HepG2 (cell line): ENCODE results near the gene COBLL1. TPM values are rescaled to one million over a fixed set of nuclear protein-coding genes. Genes with fewer than 3 reads are reported as not detected.

Experiments used
- ATAC-seq: fragments of 200-7000 bp; cut with Tn5 transposase; 3 replicates; pipeline ENCODE4 v1.9.1; 2020; ENCODE audit warnings: mild to moderate bottlenecking, moderate library complexity
- BruUV-seq: library from RNA; stranded (reverse); fragments of 400-500 nt; replicated peaks from 2 replicates; lab custom pipeline; 2021; lab: Mats Ljungman, UMichigan
- CTCF ChIA-PET: fragments of 300-600 bp; formaldehyde crosslinking; extraction: SDS; loops from one replicate; lab custom pipeline; 2021; ENCODE audit warnings: low total read pairs, inconsistent platforms, low intra/inter-chr PET ratio; lab: Yijun Ruan, JAX
- POLR2A ChIA-PET: fragments of 350-600 bp; sonication (Branson Sonifier 250); formaldehyde crosslinking; loops from one replicate; lab custom pipeline; 2020; ENCODE audit warnings: antibody characterized with exemption, inconsistent platforms; lab: Yijun Ruan, JAX
- DNase-seq: peaks from one replicate; pipeline ENCODE4 v3.0.0-alpha.2; 2015; ENCODE audit warnings: low spot score
- FAIRE-seq: peaks from 3 replicates; lab custom pipeline; 2011; peaks lifted over from hg19 to GRCh38; lab: Jason Lieb, UNC
- H2AFZ ChIP-seq: one replicate; pipeline ENCODE4 v1.6.1; 2011; ENCODE audit warnings: low read length, inconsistent platforms
- H3K27ac ChIP-seq: fragments of 300-600 bp; 3 replicates; pipeline ENCODE4 v1.8.0; 2011; ENCODE audit warnings: mixed run types, mild to moderate bottlenecking, mixed read lengths, low read length, inconsistent platforms; ENCODE audit not compliant: insufficient read depth; ENCODE audit errors: extremely low read length
- H3K27me3 ChIP-seq, 2 experiments: fragments of 200-600 bp in 1 of 2; 2 replicates in 1 of 2; 3 replicates in 1 of 2; pipeline versions ENCODE4 v1.6.0 to v1.8.0; 2011; ENCODE audit warnings: low read length in 2 of 2, mild to moderate bottlenecking in 2 of 2, moderate library complexity in 2 of 2, inconsistent platforms in 1 of 2; ENCODE audit not compliant: insufficient read depth in 2 of 2, control insufficient read depth in 1 of 2
- H3K36me3 ChIP-seq, 2 experiments: fragments of 200-600 bp in 1 of 2; replicated peaks in 1 of 2; 2 replicates in 1 of 2; 3 replicates in 1 of 2; pipeline versions ENCODE4 v1.5.1 to v1.8.0; 2011; ENCODE audit warnings: low read length in 2 of 2, inconsistent platforms in 1 of 2; ENCODE audit not compliant: insufficient read depth in 2 of 2, control insufficient read depth in 1 of 2
- H3K4me1 ChIP-seq: 2 replicates; pipeline ENCODE4 v1.5.1; 2012; ENCODE audit warnings: low read length, inconsistent platforms; ENCODE audit not compliant: insufficient read depth
- H3K4me2 ChIP-seq: 2 replicates; pipeline ENCODE4 v1.6.0; 2011; ENCODE audit warnings: low read depth, low read length, inconsistent platforms
- H3K4me3 ChIP-seq, 3 experiments: fragments of 200-600 bp in 1 of 3; sonication (generic), shearing (Covaris generic) in 1 of 3; replicated peaks in 1 of 3; 2 replicates each; pipeline ENCODE4 v1.5.1; 2011 to 2016; ENCODE audit warnings: low read length in 3 of 3, inconsistent platforms in 2 of 3, low read depth in 2 of 3, mild to moderate bottlenecking in 2 of 3, control low read depth in 1 of 3, mixed read lengths in 1 of 3; ENCODE audit not compliant: insufficient read depth in 1 of 3
- H3K79me2 ChIP-seq: one replicate; pipeline ENCODE4 v1.6.1; 2011; ENCODE audit warnings: low read length, inconsistent platforms; ENCODE audit not compliant: insufficient read depth
- H3K9ac ChIP-seq: 2 replicates; pipeline ENCODE4 v1.6.0; 2011; ENCODE audit warnings: mild to moderate bottlenecking, low read depth, low read length, inconsistent platforms; ENCODE audit not compliant: insufficient read depth
- H3K9me3 ChIP-seq: 2 replicates; pipeline ENCODE4 v1.5.1; 2012; ENCODE audit warnings: mild to moderate bottlenecking, low read length
- H4K20me1 ChIP-seq: 2 replicates; pipeline ENCODE4 v1.6.0; 2011; ENCODE audit warnings: inconsistent platforms, mild to moderate bottlenecking, low read length, moderate library complexity; ENCODE audit not compliant: insufficient read depth
- BORCS8-MEF2B ChIP-seq: sonication (generic); formaldehyde crosslinking; IDR thresholded peaks from 2 replicates; pipeline ENCODE4 v1.8.0; 2022; ENCODE audit warnings: mild to moderate bottlenecking, missing genetic modification reagents
- E2F5 ChIP-seq: sonication (generic); formaldehyde crosslinking; conservative IDR thresholded peaks from 2 replicates; pipeline ENCODE4 v1.4.0; 2020; ENCODE audit warnings: missing genetic modification reagents
- FOXJ3 ChIP-seq: sonication (generic); formaldehyde crosslinking; IDR thresholded peaks from 2 replicates; pipeline ENCODE4 v1.4.0; 2020; ENCODE audit warnings: missing genetic modification reagents, mild to moderate bottlenecking, borderline replicate concordance
- HHEX ChIP-seq: IDR thresholded peaks from 2 replicates; pipeline ENCODE4 v1.6.1; 2016; ENCODE audit warnings: control low read depth
- KDM1A ChIP-seq: IDR thresholded peaks from 2 replicates; pipeline ENCODE4 v1.6.1; 2016; ENCODE audit warnings: missing compliant biosample characterization
- SNAPC5 ChIP-seq: sonication (generic); formaldehyde crosslinking; IDR thresholded peaks from 2 replicates; pipeline ENCODE4 v1.8.1; 2023; ENCODE audit warnings: mild to moderate bottlenecking, missing genetic modification reagents, borderline replicate concordance
- ZNF670 ChIP-seq: sonication (generic); formaldehyde crosslinking; IDR thresholded peaks from 2 replicates; pipeline ENCODE4 v1.8.0; 2022; ENCODE audit warnings: mild to moderate bottlenecking, missing genetic modification reagents, borderline replicate concordance
- ZNF740 ChIP-seq: sonication (generic); formaldehyde crosslinking; IDR thresholded peaks from 2 replicates; pipeline ENCODE4 v1.4.0; 2020; ENCODE audit warnings: missing genetic modification reagents
- ZNF776 ChIP-seq: sonication (generic); formaldehyde crosslinking; IDR thresholded peaks from 2 replicates; pipeline ENCODE4 v1.4.0; 2020; ENCODE audit warnings: mild to moderate bottlenecking, missing genetic modification reagents
- ZNF879 ChIP-seq: sonication (generic); formaldehyde crosslinking; IDR thresholded peaks from 2 replicates; pipeline ENCODE4 v1.8.1; 2023; ENCODE audit warnings: missing genetic modification reagents
- WGBS: methylation state at CpG from one replicate; pipeline ENCODE4 v1.1.6; 2017; ENCODE audit warnings: low lambda C conversion rate; 5-methylcytosine and 5-hydroxymethylcytosine counted together
- in situ Hi-C: cut with HindIII; loops from 2 replicates; pipeline ENCODE4 v1.10.0; 2017; ENCODE audit warnings: low pct_unique_long_range_greater_than_20kb; ENCODE audit not compliant: extremely low pct_ligation_motif_present
- intact Hi-C: fragments of 100-400 bp; cut with micrococcal nuclease; formaldehyde crosslinking; loops from one replicate; pipeline ENCODE4 v1.10.0; 2022; ENCODE audit not compliant: unreplicated experiment
- polyA plus RNA-seq, 8 experiments: library from polyadenylated mRNA; depleted of rRNA in 3 of 8; stranded (reverse) in 7 of 8; unstranded in 1 of 8; fragments of >200 nt; fragmentation: Illumina TruSeq in 4 of 8; extraction: Trizol in 4 of 8; gene quantifications; 2 replicates each; pipeline versions ENCODE4 v1.2.1 to v1.2.3, GENCODE V29; 2011 to 2016; ENCODE audit warnings: low read depth in 4 of 8, missing spikeins in 1 of 8, mixed read lengths in 1 of 8; ENCODE audit not compliant: insufficient read depth in 1 of 8
- total RNA-seq, 5 experiments: library from RNA; depleted of rRNA; stranded (reverse); fragments of >200 nt; fragmentation: Illumina TruSeq; extraction: Trizol; gene quantifications; 2 replicates each; pipeline ENCODE4 v1.2.3, GENCODE V29; 2016; ENCODE audit warnings: low read depth in 1 of 5

The COBLL1 gene
- total and polyA plus RNA-seq, 2 of the 13 experiments (the other 11 are each of a cell fraction or from before 2014, with no cell fraction given): 32.6 to 86.8 TPM

- no TSS peak for BruUV-seq
- Histone ChIP-seq H3K9me3 (no peaks in the 10 kb centered on the region), H3K79me2 (peaks cover 80% of the 10 kb centered on the region), H3K36me3 (peaks cover 2 to 13% of the 10 kb centered on the region in 2 experiments; a peak in 3 of 5 replicates)
- 97% methylated on average over 1 of the region's 1 CpG for WGBS
- intact Hi-C loops: no loop called here
- TF ChIP-seq ZNF776 (CRISPR knock-in tag): no peak
- no peak for TF ChIP-seq ZNF879 (CRISPR knock-in tag)
- no peak for TF ChIP-seq E2F5 (CRISPR knock-in tag)
- no peak for TF ChIP-seq FOXJ3
- TF ChIP-seq HHEX: no peak
- TF ChIP-seq SNAPC5: no peak
- TF ChIP-seq ZNF670 (CRISPR knock-in tag): no peak
- no peak for TF ChIP-seq BORCS8-MEF2B
- no peak for TF ChIP-seq KDM1A
- no peak for TF ChIP-seq ZNF740 (CRISPR knock-in tag)
- TF ChIP-seq, all 625 proteins: peak for 0
- ChIA-PET POLR2A (no interaction called here), CTCF (no interaction called here)
- Histone ChIP-seq H3K4me1 (peaks cover 14% of the 10 kb centered on the region), H3K4me2 (no peak overlapping the region), H2AFZ (no peak overlapping the region), H3K9ac (no peak overlapping the region), H4K20me1 (no peaks in the 10 kb centered on the region), H3K27ac (no peak overlapping the region), H3K4me3 (no peak overlapping the region), H3K27me3 (no peaks in the 10 kb centered on the region)
- no peak for DNase-seq
- no peak for ATAC-seq
- in situ Hi-C loops: no loop called here
- FAIRE-seq: no peak
These were observed 60.2 kb downstream of the COBLL1 start for GRCh38 chr2:164781394-164781793.
